H1 (cell line): ENCODE data around the gene CRHR1. TPM values are rescaled to one million over a fixed set of nuclear protein-coding genes. Genes with fewer than 3 reads are reported as not detected.

Experiments used
- CBX8 ChIP-seq: fragments of 300-800, 300-1000 bp; sonication (generic); IDR thresholded peaks from 2 replicates; pipeline ENCODE4 v1.7.1; 2016; ENCODE audit warnings: low read depth, low read length, borderline replicate concordance
- CEBPB ChIP-seq: IDR thresholded peaks from 2 replicates; pipeline ENCODE4 v1.6.1; 2012; ENCODE audit warnings: low read depth, low read length
- CTBP2 ChIP-seq: IDR thresholded peaks from 2 replicates; pipeline ENCODE4 v1.7.0; 2011; ENCODE audit warnings: borderline replicate concordance, mild to moderate bottlenecking, moderate library complexity, mixed read lengths, low read length; ENCODE audit not compliant: insufficient read depth, insufficient read length
- CTCF ChIP-seq, 3 experiments: IDR thresholded peaks; 1 replicate in 2 of 3; 2 replicates in 1 of 3; pipeline versions ENCODE4 v1.5.1 to v1.6.1; 2011; ENCODE audit warnings: low read length in 3 of 3, mild to moderate bottlenecking in 3 of 3, inconsistent platforms in 2 of 3, low read depth in 1 of 3, moderate library complexity in 1 of 3; ENCODE audit not compliant: insufficient read depth in 1 of 3; ENCODE audit errors: control extremely low read depth in 1 of 3
- EZH2 ChIP-seq: fragments of 200-600 bp; sonication (generic); IDR thresholded peaks from 2 replicates; pipeline ENCODE4 v1.7.1; 2012; ENCODE audit warnings: low read depth, mild to moderate bottlenecking, moderate library complexity, low read length, inconsistent platforms; ENCODE audit not compliant: severe bottlenecking
- POU5F1 ChIP-seq: IDR thresholded peaks from 2 replicates; pipeline ENCODE4 v1.6.1; 2011; ENCODE audit warnings: low read depth, mild to moderate bottlenecking, low read length, moderate library complexity
- RBBP5 ChIP-seq: IDR thresholded peaks from 2 replicates; pipeline ENCODE4 v1.7.1; 2012; ENCODE audit warnings: low read depth, mild to moderate bottlenecking, inconsistent platforms, low read length, moderate library complexity, borderline replicate concordance
- SP1 ChIP-seq: IDR thresholded peaks from 2 replicates; pipeline ENCODE4 v1.6.1; 2011; ENCODE audit warnings: low read depth, low read length
- TAF1 ChIP-seq: IDR thresholded peaks from 2 replicates; pipeline ENCODE4 v1.6.1; 2011; ENCODE audit warnings: mild to moderate bottlenecking, low read depth, low read length
- polyA plus RNA-seq, 7 experiments: library from polyadenylated mRNA; depleted of rRNA in 3 of 7; stranded (reverse) in 5 of 7; unstranded in 2 of 7; fragments of >200 nt in 5 of 7; fragments of 200-250 nt in 2 of 7; gene quantifications; 1 replicate in 5 of 7; 2 replicates in 1 of 7; 4 replicates in 1 of 7; pipeline versions ENCODE4 v1.2.1 to v1.2.3, GENCODE V29; 2011 to 2013; ENCODE audit warnings: missing spikeins in 2 of 7, mixed read lengths in 2 of 7
- total RNA-seq: library from RNA; stranded (reverse); fragmentation: NEBNext Ultra II Directional; extraction: Animal tissue kit (Norgen Biotek cat#: 25700); gene quantifications from 2 replicates; pipeline ENCODE4 v1.2.1, GENCODE V29; 2021

Gene CRHR1
- total and polyA plus RNA-seq, 2 of the 8 experiments (the other 6 are each of a cell fraction or from before 2014, with no cell fraction given): 0.56 to 1.7 TPM

- TF ChIP-seq CTCF (IDR thresholded peaks at IDR 0.05; ENCODE audit: control extremely low read depth in 1 of 3, insufficient read depth in 1 of 3, low read depth in 1 of 3, low read length in 3 of 3) (no peak), CBX8 (no peak), CEBPB (no peak), TAF1 (no peak), RBBP5 (no peak), POU5F1 (no peak), CTBP2 (no peak), EZH2 (no peak), SP1 (no peak)
Observed at GRCh38 chr17:45871718-45872117, 87.6 kb downstream of the CRHR1 start (continued).
